ENCODE data around the gene DQX1.

DQX1 gene

DNA sequence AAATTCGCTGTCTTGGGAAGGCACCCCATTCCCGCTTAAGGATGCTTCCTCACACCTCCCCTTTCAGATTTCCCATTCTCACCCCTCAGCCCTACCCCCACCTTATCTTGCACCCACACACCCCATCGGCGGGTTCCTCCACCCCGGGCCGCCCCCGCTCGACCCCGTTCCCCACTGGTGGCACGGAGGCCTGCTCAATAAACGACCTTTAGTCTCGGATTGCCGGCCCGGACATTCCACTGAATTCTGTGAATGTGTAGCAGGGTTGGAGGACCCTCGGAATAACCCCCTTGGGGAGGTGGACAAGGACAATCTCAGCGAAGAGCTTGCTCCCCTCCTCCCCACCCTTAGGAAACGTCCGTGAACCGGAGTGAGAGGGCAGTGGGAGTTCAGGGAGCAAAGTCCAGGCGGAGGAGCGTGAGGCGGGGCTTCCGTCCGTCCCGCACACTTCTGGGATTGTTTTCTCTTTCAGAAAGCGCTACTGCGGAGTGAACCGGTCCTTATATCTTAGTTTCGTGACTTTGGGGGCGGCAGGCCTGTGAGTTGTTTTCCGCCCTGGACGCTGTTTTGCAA is 23.8 kb downstream of the DQX1 start:
- Histone ChIP-seq H3K27ac (no peak overlapping the region), H2AFZ (peak overlapping the region; percentile 70)

GRCh38 chr2:74501335-74502071 is 24.5 kb downstream of the DQX1 start:
- no peak overlapping the region for H3K4me2 ChIP-seq (ENCODE audit: low read length)
- H3K9me3 ChIP-seq (ENCODE audit: control insufficient read depth, low read length) = no peaks in the 10 kb centered on the region
- no peak overlapping the region for H3K27ac ChIP-seq
- no peaks in the 10 kb centered on the region for H3K27me3 ChIP-seq (ENCODE audit: control insufficient read depth, insufficient read depth, low read length)
- H3K79me2 ChIP-seq = peaks cover 1% of the 10 kb centered on the region
- TF ChIP-seq, protein P1, sequence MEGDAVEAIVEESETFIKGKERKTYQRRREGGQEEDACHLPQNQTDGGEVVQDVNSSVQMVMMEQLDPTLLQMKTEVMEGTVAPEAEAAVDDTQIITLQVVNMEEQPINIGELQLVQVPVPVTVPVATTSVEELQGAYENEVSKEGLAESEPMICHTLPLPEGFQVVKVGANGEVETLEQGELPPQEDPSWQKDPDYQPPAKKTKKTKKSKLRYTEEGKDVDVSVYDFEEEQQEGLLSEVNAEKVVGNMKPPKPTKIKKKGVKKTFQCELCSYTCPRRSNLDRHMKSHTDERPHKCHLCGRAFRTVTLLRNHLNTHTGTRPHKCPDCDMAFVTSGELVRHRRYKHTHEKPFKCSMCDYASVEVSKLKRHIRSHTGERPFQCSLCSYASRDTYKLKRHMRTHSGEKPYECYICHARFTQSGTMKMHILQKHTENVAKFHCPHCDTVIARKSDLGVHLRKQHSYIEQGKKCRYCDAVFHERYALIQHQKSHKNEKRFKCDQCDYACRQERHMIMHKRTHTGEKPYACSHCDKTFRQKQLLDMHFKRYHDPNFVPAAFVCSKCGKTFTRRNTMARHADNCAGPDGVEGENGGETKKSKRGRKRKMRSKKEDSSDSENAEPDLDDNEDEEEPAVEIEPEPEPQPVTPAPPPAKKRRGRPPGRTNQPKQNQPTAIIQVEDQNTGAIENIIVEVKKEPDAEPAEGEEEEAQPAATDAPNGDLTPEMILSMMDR (IDR thresholded peaks at IDR 0.05) = no peak
- H2AFZ ChIP-seq = no peak overlapping the region
- no peaks in the 10 kb centered on the region for H3K36me3 ChIP-seq (ENCODE audit: control insufficient read depth, insufficient read depth, low read length)
- H3K4me1 ChIP-seq = peaks cover 18% of the 10 kb centered on the region
- H3K4me3 ChIP-seq (ENCODE audit: low read depth, low read length) = no peak overlapping the region
- no peak overlapping the region for H3K9ac ChIP-seq

More for the DNA sequence above, 23.8 kb downstream of the DQX1 start:
- H3K4me2 ChIP-seq (ENCODE audit: low read length) = peak overlapping the region; percentile 39
- TF ChIP-seq, protein P1 (IDR thresholded peaks at IDR 0.05) = no peak
- H3K9ac ChIP-seq = no peak overlapping the region
- peak overlapping the region; percentile 11 for H3K4me3 ChIP-seq (ENCODE audit: low read depth, low read length)
- H3K27me3 ChIP-seq (ENCODE audit: control insufficient read depth, insufficient read depth, low read length) = no peaks in the 10 kb centered on the region
- peaks cover 21% of the 10 kb centered on the region for H3K4me1 ChIP-seq
- H3K79me2 ChIP-seq = peaks cover 4% of the 10 kb centered on the region
- H3K9me3 ChIP-seq (ENCODE audit: control insufficient read depth, low read length) = no peaks in the 10 kb centered on the region
- H3K36me3 ChIP-seq (ENCODE audit: control insufficient read depth, insufficient read depth, low read length) = no peaks in the 10 kb centered on the region

GRCh38 chr2:74500578-74500946 is 25.5 kb downstream of the DQX1 start:
- H3K36me3 ChIP-seq (ENCODE audit: control insufficient read depth, insufficient read depth, low read length) = no peaks in the 10 kb centered on the region
- no peak overlapping the region for H3K9ac ChIP-seq
- no peaks in the 10 kb centered on the region for H3K27me3 ChIP-seq (ENCODE audit: control insufficient read depth, insufficient read depth, low read length)
- peaks cover 10% of the 10 kb centered on the region for H3K4me1 ChIP-seq
- no peak overlapping the region for H3K4me2 ChIP-seq (ENCODE audit: low read length)
- H3K9me3 ChIP-seq (ENCODE audit: control insufficient read depth, low read length) = no peaks in the 10 kb centered on the region
- no peaks in the 10 kb centered on the region for H3K79me2 ChIP-seq
- no peak overlapping the region for H3K4me3 ChIP-seq (ENCODE audit: low read depth, low read length)
- TF ChIP-seq, protein P1 (IDR thresholded peaks at IDR 0.05) = no peak
- no peak overlapping the region for H3K27ac ChIP-seq
- no peak overlapping the region for H2AFZ ChIP-seq

DNA sequence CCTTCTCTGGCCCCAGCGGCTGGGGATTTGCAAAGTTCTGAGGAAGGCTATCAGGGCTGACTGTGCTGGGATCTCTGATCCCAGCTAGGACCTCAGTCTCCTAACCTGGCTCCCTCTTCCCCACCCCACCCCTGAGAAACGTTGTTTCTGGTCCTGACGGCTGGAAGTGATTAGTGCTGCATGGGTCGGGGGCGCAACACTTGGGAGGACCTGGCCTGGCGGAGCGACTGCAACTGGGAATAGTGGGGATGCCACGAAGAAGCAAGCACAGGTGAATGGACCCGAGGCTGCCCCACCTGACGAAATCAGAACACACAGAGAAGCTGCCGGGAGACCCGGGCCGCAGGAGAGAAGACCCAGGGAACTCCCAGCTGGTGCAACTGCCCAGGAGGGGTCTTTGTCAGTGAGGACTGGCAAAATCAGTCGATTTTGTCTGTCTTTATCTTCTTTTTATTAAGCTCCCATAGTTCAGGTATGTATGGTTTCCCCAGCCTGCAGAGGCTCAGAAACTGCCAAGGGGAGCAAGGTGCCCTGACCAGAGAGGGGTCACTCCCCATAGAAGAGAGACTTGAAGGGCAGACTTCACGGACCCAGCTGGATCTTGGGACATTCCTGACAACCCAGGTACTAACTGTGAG is 26.0 kb downstream of the DQX1 start:
- Histone ChIP-seq H3K79me2 (no peaks in the 10 kb centered on the region), H3K4me3 (ENCODE audit: low read depth, low read length) (no peak overlapping the region), H3K27me3 (ENCODE audit: control insufficient read depth, insufficient read depth, low read length) (no peaks in the 10 kb centered on the region), H3K27ac (no peak overlapping the region), H2AFZ (no peak overlapping the region), H3K4me2 (ENCODE audit: low read length) (no peak overlapping the region), H3K4me1 (peaks cover 10% of the 10 kb centered on the region), H3K9me3 (ENCODE audit: control insufficient read depth, low read length) (no peaks in the 10 kb centered on the region), H3K9ac (no peak overlapping the region), H3K36me3 (ENCODE audit: control insufficient read depth, insufficient read depth, low read length) (no peaks in the 10 kb centered on the region)
- TF ChIP-seq, protein P1 (IDR thresholded peaks at IDR 0.05) = no peak

All from parathyroid adenoma (tissue), 2 donors.